ENCODE results near the gene FLRT2.

Gene FLRT2

DNA sequence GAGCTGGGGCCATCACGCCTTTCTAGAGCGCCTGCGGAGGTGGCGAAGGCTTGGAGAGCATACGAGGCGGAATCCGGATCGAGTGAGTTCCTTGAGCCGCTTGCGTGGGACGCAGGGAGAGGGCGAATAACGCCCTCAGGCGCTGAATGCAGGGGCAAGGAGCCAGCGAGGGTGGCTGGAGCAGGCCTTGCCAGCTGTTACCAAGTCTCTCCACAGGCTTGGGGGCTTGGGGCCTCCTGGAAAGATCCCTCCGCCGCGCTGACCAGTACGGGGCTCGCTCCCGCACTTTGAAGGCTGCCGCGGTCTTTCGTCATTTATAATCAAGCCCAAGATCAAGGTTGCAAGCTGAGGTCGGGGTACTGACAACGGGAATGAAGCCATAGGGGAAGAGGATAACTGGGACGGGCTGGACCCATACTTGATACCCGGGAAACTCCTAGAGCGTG, 1.2 kb downstream of the FLRT2 start:
- no peak for DNase-seq (ENCODE audit: low spot score)

- no peak for DNase-seq (ENCODE audit: low spot score)
Observed at GRCh38 chr14:85531587-85532373, 1.8 kb downstream of the FLRT2 start.

DNA sequence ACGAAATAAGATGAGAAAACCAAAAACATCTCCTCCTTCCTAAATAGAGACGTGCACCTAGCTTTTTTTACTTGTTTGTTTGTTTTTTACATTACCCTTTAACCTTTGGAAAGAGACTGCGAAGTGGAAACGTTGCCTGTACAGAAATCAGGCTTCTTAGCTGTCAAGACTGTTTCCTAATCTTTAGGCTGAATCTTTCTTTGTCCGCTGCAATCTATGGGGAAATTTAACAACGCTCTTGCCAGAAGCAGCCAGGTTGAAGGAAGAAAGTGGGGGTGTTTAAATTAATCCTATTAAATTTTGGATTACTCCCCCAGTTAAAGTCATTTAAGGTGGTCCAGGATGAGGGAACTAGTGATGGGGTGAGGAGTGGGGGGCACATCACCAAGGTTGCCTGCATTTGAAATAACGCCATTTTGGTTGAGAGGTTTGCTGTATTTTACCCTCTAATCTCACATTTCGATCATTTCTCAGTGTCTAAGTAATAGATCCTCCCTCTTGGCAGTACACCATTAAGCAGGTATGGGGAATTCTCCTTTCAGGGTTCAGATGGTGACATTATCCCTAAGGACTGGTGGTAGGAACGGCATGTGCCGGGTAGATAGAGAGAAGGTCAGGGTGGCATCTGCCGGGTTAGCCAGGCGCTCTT, 2.6 kb downstream of the FLRT2 start:
- DNase-seq (ENCODE audit: low spot score), result no peak

DNA sequence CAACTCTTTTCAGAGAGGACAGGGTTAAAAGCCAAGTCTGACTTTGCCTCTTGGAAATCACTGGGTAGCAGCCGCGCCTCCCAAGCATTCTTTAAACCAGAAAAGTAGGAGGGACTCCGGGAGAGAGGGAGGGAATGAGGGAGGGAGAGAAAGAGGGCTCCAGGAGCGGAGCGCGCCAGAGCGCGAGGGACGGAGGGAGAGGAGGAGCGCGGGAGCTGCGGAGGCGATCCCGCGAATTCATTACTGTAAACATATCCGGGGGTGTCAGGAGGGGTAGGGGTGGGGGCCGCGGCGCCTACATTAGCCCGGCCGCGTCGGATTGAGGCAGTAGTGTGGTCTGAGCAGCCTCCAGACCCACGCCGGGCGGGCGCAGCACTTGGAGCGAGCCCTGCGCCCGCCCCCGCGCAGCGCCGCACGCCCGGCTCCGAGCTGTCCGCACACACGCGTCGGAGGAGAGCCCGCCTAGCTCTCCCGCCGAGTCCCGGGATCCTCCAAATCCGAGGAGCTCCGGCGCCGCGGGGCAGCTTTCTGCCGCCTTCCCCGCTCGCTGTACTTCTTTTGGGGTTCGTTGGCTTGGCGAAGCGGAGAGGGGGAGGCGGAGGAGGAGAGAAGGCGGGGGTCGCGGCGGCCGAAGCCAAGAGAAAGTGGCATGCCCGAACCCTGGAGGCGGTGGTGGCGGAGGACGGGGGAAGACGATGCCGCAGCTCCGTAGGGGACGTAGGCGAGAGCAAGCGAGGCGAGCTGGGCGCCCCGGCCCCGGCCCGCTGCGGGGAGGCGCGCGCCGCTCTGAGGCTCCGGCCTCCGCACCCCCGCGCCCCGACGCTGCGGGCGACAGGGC, 3.3 kb downstream of the FLRT2 start:
- no peak for DNase-seq (ENCODE audit: low spot score)

DNA sequence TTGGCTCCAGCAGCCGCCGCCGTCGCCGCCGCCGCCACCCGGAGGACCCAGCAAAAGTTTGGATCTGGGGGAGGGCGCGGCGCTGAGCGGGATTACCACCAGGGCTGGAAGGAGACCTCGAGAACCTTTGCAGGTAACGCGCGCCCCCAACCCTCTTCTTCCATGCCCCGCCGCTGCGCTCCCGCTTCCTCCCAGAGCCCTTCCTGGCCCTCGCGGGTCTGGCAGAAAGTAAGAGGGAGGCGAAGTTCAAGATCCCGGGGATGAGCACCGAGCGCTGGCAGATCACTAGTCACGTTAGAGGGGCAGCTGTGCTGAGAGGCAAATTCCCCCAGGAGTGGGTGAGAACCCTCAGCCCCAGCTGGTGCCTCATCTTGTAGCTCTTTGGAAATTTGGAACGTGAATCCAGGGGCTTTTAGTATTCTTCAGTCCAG, 3.9 kb downstream of the FLRT2 start:
- DNase-seq (ENCODE audit: low spot score), result no peak

- no peak for DNase-seq (ENCODE audit: low spot score)
Observed at GRCh38 chr14:85534458-85535293, 4.7 kb downstream of the FLRT2 start.

- no peak for DNase-seq (ENCODE audit: low spot score)
Observed at GRCh38 chr14:85535321-85535720, 5.4 kb downstream of the FLRT2 start.

DNA sequence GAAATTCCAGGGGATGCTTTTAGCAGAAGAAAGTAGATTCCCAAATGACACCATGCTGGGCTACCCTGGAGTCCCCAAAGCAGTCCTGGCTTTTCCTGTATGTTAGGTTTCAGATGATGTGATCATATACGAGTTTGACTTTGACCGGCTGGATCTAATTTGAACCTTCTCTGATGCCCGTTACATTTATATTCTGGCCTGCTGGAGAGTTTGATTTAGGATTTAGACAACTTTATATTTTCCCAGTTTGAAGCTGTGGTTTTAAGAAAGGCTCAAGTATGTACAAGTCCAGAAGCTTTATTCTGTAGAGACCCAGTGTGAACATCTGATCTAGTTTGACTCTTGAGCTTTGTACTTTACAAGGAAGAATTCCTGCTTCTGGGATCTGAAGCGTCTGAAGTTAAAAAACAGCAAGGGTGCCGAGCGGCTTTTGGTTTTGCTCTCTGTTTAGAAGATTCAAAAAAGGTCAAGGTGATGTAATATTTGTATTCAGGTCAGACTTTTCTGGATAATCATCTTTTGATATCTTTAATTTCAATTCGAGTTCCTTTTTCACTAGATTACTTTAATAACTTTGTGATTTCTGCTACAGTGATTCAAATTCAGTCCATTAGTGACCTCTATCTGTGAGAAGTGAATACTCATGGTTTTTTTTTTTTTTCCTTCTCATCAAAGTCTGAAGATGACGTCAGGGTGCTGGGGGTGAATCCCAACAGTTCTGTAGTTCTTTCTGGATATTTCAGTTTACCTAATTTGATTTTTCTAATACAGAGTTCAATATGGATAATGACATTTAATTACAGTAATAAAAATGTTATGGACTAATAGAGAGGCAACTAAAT, 6.3 kb downstream of the FLRT2 start:
- no peak for DNase-seq (ENCODE audit: low spot score)

- no peak for DNase-seq (ENCODE audit: low spot score)
Observed at GRCh38 chr14:85536833-85537190, 6.9 kb downstream of the FLRT2 start.

DNA sequence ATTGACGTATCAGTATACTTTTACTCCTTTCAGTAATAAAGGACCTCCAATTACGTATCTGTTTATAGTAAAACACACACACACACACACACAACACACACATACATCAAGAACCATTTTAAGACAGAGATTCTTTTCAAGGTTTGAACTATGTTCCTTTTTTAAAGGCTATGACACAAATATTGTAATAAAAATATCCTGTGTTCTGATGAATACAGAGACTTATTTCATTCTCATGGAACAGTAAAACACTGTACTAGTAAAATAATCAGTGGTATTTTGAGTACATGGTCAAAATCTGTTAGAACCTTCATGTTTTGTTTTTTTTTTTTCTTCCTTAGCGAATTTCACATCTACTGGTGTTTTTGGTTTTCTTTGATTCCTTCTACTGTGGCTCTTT, 7.6 kb downstream of the FLRT2 start:
- DNase-seq (ENCODE audit: low spot score), result no peak

DNA sequence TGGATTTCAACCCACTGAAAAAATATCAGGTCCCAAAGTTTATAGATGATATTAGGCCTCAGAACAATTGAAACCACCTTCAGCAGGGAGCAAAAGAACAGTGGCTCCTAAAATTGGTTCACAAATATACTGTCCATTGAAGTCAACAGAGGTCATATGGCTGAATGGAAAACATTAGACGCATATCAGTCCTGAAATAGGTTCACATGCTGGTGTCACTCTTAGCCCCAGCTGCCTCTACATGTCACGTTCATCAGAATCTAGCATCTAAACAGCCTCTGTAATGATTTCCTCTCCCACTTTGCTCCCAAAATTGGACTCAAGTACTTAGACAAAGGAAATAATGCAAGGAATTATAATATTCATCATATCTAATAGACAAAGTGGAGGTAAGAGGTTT, 8.7 kb downstream of the FLRT2 start:
- no peak for DNase-seq (ENCODE audit: low spot score)

DNA sequence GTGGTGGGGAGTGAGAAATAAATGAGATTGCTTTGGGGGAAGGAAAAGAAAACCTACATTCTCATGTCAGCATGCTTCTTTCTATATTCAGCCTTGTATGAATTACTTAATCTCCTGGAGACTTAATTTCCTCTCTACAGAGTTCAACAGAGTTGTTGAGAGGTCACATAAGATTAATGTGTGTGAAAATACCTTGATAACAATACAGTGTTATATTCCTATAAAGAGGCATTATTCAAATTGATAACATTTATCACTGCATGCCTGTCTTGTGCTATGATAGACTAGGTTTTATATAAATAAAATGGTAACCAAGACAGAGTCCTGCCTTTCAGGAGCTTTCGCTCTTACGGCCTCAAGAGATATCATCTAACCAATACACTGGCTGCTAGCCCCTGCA, 9.6 kb downstream of the FLRT2 start:
- DNase-seq (ENCODE audit: low spot score), result no peak

DNA sequence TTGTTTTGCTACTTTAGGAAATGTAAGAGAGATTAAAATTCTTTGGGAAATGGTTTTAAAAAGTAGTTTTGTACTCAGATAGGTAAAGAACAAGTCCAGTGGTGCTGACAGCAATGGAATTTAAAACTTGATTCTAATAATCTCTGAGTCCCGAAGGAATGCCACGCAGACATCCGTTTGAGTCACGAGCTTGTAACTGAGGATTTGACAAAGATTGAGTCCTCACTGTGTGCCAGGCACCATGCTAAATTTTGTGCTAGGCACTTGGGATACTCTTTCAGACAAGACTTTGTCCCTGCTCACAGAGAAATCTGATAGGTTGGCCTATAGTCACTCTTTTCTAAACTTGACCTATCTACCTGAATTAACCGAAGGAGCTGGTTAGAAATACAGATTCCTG, 12.7 kb downstream of the FLRT2 start:
- no peak for DNase-seq (ENCODE audit: low spot score)

DNA sequence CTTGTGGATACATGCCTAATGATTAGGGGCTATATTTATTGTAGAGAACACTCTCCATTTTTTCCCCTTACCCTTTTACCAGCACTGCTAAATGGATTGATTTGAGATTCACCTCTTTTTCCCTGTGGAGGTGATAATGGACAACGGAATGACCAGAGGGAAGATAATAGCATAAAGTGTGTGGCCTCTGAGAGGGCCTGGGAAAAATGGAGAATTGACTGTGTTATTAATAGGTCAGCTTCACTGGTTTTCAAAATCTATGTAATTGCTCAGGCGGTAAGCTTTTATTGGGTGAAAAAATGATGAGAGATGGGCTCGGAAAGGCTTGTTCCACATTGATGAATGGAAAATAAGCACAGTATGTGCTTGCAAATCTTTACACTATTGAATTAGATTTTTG, 15.8 kb downstream of the FLRT2 start:
- DNase-seq (ENCODE audit: low spot score), result no peak

GRCh38 chr14:85546390-85546789, 16.4 kb downstream of the FLRT2 start:
- no peak for DNase-seq (ENCODE audit: low spot score)

- DNase-seq (ENCODE audit: low spot score), result no peak
Observed at GRCh38 chr14:85549697-85550096, 19.8 kb downstream of the FLRT2 start.

DNA sequence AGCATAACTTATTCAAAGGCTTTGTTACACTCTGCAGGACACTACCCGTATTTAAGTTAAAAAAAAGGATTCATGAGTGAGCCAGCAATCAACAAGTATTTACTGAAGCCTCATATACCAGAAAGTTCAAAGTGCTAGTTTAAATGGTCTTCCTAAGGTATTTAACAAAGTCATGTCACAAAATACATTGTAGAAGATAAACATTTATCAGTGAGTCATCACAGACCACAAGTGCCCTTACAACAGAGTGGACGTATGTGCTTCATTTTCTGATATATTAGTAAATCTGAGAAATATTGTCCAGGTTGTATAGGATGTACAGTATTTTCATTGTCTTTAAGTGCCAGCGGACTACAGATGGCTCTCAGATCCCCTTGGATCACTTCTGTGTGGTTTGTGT, 24.2 kb downstream of the FLRT2 start:
- no peak for DNase-seq (ENCODE audit: low spot score)

DNA sequence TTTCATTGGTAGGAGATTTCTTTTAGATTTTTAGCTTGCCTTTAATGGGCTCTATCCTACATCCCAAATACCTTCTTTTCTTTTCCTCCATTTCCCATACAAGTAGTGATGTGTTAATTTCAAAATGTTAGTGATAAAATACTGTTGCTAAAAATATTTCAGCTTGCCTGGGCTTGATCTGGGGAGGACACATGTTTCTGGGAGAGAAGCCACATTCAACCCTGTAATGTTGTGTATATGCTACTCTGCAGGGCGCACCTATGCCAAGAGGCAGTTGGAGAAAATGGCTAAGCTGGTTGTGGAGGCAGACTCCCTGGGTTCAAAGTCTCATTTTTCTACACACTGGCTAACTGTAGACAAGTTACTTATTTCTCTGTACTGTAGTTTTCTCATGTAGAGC, 26.3 kb downstream of the FLRT2 start:
- no peak for DNase-seq (ENCODE audit: low spot score)

GRCh38 chr14:85558505-85558904, 28.6 kb downstream of the FLRT2 start:
- DNase-seq (ENCODE audit: low spot score), result no peak

GRCh38 chr14:85562630-85563029, 32.7 kb downstream of the FLRT2 start:
- no peak for DNase-seq (ENCODE audit: low spot score)

Data from hematopoietic multipotent progenitor cell treated with erythropoietin and hydrocortisone succinate and interleukin-3 and kit ligand, for 15 days (in vitro differentiated cells).